Measurements from ENCODE around the gene ZFC3H1.
A peak's percentile ranks its signal among the peaks of the same experiment; 100 is the strongest.

ZFC3H1 gene

GRCh38 chr12:71671311-71671710 lies 7.7 kb upstream of the ZFC3H1 start:
- no peak for DNase-seq

DNA sequence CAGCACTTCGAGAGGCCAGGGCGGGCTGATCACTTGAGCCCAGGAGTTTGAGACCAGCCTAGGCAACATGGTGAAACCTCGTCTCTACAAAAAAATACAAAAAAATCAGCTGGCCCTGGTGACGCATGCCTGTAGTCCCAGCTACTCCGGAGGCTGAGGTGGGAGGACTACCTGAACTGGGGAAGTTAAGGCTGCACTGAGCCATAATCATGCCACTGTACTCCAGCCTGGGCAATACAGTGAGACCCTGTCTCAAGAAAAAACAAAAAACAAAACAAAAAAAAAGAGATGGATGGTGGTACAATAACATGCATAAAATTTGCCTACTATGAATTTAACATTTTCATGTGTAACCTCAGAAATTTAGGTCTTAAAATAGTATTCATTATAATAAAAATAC lies 2.6 kb upstream of the ZFC3H1 start:
- DNase-seq, result no peak

GRCh38 chr12:71665090-71665463 lies 1.4 kb upstream of the ZFC3H1 start:
- no peak for DNase-seq

GRCh38 chr12:71664411-71665089 lies 902 bp upstream of the ZFC3H1 start:
- no peak for DNase-seq

GRCh38 chr12:71662849-71663560 lies 643 bp downstream of the ZFC3H1 start:
- DNase-seq, result peak; percentile 75

- DNase-seq, result no peak
These were observed 1.6 kb downstream of the ZFC3H1 start for GRCh38 chr12:71661977-71662530.

DNA sequence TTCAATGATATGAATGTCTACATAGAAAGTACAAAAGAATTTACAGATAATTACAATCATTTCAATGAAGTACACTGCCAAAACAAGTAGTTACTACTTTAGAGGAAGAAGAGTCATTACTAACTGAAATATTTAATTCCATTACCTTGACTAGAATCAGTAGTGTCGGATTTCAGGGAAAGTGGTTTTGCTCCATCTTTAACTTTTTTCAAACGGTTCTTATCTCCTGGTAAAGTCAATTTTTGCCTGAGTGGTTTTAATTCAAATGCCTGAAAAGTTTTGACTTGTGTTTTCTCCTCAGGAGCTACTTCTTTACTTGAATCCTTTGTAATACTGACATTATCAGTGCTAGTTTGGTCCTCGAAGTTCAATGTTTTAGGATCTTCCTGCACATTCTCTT lies 6.9 kb downstream of the ZFC3H1 start:
- no peak for DNase-seq

- DNase-seq, result no peak
These were observed 7.7 kb downstream of the ZFC3H1 start for GRCh38 chr12:71655907-71656306.

GRCh38 chr12:71655495-71655894 lies 8.2 kb downstream of the ZFC3H1 start:
- no peak for DNase-seq

DNA sequence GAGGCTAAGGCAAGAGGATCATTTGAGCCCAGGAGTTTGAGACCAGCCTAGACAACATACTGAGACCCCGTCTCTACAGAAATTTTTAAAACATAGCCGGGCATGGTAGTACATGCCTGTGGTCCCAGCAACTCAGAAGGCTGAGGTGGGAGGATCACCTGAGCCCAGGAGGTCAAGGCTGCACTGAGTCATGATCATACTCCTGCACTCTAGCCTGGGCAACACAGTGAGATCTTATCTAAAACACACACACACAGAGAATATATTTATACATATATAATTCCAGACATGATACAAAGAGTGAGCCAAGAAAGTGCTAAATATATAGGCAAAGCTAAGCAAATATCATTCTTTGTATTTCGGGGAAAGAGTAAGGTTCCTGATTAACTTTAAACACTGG lies 9.4 kb downstream of the ZFC3H1 start:
- DNase-seq, result no peak

GRCh38 chr12:71653137-71653536 lies 10.5 kb downstream of the ZFC3H1 start:
- DNase-seq, result no peak

DNA sequence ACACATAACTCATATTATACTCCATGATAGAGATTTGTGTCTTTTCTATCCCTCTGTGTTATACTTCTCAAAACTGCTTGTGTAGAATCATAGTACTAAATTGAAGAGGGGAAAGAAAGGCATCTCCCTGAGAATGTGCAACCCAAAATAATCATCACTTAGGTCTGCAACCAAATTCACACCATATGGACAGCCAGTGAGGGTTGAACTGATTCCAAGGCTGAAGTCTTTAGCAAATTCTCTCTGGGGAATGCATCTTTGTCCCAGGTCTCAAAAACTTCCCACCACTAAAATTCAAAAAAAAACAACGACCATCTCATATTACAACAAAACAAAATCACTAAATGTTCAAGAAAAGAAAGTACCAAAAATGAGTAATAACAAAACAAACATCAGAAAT lies 11.0 kb downstream of the ZFC3H1 start:
- DNase-seq, result no peak

DNA sequence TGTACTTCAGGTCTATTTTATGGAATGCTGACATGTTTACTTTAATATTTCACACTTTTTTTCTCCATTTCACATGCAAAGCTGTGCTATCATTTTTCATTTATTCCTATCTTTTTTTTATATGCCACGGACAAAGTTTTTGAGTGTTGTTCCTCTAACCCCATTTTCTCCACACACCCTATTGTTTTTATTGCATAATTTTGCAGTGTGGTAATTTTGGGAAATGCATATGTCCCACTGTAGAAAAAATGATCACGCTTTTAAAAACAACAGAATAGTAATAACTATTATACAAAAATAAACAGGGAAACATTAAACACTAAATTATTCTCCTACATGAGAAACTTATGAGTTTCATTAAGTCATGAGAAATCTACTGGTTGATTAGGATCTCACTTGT lies 14.2 kb downstream of the ZFC3H1 start:
- no peak for DNase-seq

DNA sequence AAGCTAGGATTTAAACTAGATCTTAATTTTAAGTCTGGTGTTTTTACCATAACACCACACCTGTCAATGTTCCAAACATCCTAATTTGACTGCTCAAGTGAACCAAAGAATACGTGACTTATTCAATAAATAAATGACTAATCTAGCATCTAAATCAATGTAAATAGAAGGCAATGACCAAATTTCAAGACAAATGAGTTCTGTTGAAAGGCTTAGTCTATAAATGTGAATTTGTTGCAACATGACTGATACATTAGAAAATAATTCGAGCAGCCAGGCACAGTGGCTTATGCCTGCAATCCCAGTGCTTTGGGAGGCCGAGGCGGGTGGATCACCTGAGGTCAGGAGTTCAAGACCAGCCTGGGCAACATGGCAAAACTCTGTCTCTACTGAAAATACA lies 15.1 kb downstream of the ZFC3H1 start:
- no peak for DNase-seq

DNA sequence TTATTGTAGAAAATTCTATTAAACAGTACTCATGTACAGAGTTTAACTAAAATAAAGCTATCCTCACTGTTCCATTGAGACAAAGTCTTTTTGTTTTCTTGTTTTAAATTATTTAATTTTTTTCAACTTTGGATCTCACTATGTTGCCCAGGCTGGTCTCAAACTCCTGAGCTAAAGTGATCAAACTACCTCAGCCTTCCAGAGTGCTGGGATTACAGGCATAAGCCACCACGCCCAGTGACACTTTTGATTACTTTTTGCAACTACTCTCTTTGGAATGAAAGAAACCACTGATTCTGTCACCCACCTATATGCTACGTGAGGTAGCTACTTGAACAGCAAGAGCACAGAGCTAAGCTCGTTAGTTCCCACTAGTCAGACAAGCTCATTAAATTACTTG lies 17.1 kb downstream of the ZFC3H1 start:
- no peak for DNase-seq

GRCh38 chr12:71645268-71645667 lies 18.4 kb downstream of the ZFC3H1 start:
- DNase-seq, result no peak

GRCh38 chr12:71642264-71642663 lies 21.4 kb downstream of the ZFC3H1 start:
- no peak for DNase-seq

DNA sequence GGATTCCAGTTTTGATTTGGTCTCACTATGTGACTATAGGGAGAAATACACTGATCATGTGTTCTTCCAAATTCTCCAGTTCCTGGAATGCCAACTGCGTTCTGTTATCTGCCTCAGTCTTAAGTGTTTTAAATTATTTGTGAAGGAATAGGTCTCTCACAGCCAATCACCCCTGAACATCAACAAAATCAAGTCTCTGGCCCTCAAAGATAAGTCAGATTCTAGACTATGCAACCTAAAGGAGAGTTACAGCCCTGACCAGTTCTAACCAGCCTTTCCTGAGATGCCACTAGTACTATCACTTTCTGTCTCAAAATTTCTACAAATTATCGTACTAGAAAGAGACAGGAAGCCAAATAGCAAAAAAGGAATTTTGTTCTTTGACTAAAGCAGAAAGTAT lies 22.3 kb downstream of the ZFC3H1 start:
- no peak for DNase-seq

- DNase-seq, result no peak
These were observed 23.3 kb downstream of the ZFC3H1 start for GRCh38 chr12:71640316-71640715.

GRCh38 chr12:71639341-71639760 lies 24.3 kb downstream of the ZFC3H1 start:
- DNase-seq, result no peak

DNA sequence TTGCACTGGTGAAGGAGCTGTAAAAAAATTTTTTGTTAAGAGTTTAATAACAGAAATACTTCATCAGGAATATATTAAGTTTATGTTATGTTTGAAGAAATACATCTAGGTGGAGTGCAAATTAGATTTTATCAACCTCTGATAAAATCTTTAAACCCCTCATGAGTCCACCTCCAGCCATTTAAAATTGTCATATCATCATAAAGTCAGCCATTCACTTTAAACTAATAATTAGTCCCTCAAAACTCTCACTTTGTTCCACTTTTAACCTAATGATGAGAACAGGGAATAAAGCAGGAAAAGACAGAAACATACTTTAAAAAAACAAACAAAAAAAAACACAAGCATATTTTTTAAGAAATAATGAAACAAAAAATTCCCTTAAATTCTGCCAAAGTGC lies 25.1 kb downstream of the ZFC3H1 start:
- DNase-seq, result no peak

- no peak for DNase-seq
These were observed 26.9 kb downstream of the ZFC3H1 start for GRCh38 chr12:71636704-71637115.

DNA sequence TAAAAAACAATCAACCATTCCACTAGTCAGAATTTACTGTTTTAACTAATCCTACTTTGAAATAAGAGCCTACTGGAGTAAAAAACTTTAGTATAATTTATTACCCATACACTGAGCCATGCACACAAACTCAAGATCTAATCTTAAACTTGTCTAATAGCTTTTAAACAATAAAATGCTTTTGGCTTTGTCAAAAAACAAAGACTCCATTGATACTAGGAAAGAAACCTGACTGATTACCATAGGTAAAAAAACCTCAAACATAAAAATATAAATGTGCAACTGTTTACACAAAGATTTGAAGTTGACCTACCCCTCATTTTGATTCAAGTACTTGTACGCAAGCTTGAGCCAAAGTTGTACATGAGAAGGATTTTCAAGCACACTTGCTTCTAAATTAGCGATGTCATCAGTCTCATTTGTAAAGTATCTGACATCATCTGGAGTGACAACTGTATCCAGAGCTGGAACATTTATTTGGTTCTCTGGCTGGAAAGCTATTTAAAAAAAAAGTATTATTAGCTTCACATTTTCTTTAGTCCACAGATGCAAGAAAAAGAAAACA lies 36.1 kb downstream of the ZFC3H1 start:
- no peak for DNase-seq

DNA sequence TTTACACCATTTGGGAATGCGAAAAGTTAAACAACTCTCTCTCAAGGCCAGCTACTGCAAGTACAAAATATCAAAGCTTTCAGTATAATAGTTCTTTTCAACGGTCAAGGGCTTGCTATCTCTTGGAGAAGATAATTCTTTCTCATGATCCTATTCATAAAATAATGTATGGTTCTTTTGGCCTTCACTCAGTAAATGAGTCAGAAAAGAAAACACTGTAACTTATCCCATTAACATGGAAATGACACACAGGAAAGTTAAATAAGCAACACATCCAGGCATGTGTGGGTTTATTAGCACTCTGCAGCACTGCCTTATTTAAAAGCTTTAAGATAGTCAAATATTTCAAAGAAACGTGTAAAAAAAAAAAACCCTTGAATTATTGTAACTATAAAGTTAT lies 36.9 kb downstream of the ZFC3H1 start:
- DNase-seq, result no peak
